Hindlimb muscle (tissue), 1 donor: ENCODE results near the gene CFAP299. TPM values are rescaled to one million over a fixed set of nuclear protein-coding genes. Genes with fewer than 3 reads are reported as not detected.
"Not testable (repeated sequence)": the region's sequence is repeated elsewhere in the genome, so short reads cannot be mapped to it uniquely, and the experiment has no call there.

Source experiments
- DNase-seq: peaks from one replicate; pipeline ENCODE4 v3.0.0-alpha.2; 2013
- polyA plus RNA-seq: library from polyadenylated mRNA; unstranded; fragments of 120-200 nt; gene quantifications from one replicate; pipeline ENCODE4 v1.2.1, GENCODE V29; 2013; ENCODE audit not compliant: insufficient read length

Gene CFAP299
- polyA plus RNA-seq, 1 donor: 0.32 TPM

DNA sequence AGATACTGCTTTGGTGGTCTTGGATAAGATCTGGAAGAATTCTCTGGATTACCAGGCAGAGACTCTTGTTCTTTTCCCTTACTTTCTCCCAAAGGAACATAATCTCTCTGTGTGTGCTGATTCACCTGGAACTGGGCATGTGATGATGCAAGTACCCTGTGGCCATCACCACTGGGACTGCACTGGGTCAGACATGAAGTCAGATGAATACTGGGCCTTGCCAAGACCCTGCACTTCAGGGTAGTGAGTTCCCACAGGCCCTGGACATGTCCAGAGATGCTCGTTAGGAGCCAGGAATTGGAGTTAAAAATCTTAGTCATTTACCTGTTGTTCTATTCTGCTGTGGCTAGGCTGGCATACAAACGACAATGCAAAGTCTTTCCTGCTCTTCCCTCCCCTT is 404.8 kb downstream of the CFAP299 start:
- no peak for DNase-seq

- DNase-seq: not testable (repeated sequence)
Measured at GRCh38 chr4:80749558-80749957, 414.0 kb downstream of the CFAP299 start.

DNA sequence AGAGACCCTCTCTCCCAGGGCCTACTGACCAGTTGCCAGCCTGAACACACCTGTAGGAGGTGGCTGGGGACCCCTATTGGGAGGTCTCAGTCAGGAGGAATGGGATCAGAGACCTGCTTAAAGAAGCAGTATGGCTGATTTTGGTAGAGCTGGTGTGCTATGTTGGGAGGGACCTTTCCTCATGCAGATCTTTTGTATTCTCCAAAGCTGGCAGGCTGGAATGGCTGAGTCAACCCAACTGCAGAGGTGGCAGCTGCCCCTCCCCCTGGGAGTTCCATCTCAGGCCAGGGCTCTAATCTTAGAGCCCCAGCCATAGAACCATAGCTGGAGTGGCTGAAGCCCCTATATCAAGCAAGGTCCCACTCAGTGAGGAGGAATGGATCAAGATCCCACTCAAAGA is 415.7 kb downstream of the CFAP299 start:
- no peak for DNase-seq

DNA sequence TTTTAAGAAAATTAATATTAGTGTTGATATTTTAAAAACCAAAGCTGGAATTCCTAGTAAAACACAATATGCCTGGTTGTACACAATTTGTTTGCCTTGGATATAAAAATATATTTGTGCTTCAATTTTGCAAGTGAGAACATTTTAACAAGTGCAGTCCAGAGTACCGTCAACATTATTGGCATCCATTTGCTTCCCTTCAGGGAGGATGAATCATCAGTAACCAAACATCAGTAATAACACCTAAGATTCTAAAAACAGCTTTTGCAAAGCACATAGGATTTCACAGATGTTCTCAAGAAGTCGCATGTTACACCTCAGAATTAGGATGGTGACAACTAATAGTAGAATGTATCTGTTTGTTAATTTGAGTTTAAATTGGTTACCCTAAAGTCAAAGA is 432.4 kb downstream of the CFAP299 start:
- no peak for DNase-seq

GRCh38 chr4:80776168-80776567 is 440.6 kb downstream of the CFAP299 start:
- no peak for DNase-seq

GRCh38 chr4:80781431-80781830 is 445.9 kb downstream of the CFAP299 start:
- no peak for DNase-seq

- DNase-seq: no peak
Measured at GRCh38 chr4:80787306-80787705, 451.8 kb downstream of the CFAP299 start.

GRCh38 chr4:80788798-80789197 is 453.3 kb downstream of the CFAP299 start:
- no peak for DNase-seq

DNA sequence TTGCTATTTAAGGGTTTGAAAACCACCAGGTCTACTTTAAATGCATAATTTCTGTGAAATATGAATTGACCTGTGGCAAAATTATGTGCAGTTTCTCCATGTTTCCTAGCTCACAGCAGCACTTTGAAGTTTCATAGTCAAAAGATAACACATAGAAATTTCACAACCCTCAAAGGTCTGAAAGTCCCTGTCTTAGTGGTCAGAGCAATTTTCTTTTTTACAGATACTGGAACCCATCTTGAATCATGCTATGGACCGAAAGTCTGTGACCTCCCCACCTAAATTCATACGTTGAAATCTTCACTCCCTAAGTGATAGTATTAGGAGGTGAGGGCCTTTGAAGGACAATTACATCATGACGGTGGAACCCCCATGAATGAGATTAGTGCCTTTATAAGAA is 454.6 kb downstream of the CFAP299 start:
- no peak for DNase-seq

DNA sequence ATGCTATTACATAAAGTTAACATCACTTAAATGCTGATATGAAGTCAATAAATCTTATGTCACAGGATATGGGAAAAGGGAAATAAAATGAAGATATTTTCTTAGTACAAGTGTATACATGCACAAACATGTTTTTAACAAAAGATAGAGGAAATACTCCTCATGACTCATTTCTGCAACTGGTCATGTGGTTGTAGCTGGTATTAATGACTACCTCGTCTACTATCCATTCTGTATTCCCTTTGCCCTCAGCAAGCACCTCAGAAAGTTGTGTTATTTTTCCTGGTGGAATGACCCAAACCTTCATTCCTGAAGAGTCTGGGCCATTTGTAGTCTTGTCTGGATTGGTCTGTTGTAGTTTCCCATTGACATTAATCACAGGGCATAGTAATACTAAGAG is 458.1 kb downstream of the CFAP299 start:
- DNase-seq: not testable (repeated sequence)

DNA sequence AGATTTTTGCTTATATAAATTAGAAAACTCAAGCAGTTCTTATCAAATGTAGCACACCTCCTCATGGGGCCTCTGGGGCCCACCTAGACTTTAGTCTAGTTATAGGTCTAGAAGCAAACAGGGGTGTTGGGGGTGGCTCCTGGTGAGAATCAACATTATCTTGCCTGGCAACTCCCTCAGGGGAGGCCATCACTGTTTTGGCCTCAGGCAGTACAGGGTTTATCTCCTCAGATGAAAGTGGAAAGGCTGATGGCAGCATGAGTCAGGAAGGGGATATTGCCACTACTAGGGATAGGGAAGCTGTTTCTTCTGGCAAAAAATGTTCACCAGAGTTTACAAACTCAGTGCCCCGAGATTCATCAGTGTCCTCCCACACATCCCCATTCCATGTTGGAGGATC is 462.6 kb downstream of the CFAP299 start:
- DNase-seq: no peak

DNA sequence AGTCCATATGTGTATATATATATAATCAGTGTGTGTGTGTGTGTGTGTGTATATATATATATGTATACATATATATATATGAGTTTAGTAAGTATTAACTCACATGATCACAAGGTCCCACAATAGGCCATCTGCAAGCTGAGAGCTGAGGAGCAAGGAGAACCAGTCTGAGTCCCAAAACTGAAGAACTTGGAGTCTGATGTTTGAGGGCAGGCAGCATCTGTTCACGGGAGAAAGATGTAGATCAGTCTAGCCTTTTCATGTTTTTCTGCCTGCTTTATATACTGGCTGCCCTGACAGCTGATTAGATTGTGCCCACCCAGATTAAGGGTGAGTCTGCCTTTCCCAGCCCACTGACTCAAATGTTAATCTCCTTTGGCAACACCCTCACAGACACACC is 465.2 kb downstream of the CFAP299 start:
- DNase-seq: not testable (repeated sequence)

DNA sequence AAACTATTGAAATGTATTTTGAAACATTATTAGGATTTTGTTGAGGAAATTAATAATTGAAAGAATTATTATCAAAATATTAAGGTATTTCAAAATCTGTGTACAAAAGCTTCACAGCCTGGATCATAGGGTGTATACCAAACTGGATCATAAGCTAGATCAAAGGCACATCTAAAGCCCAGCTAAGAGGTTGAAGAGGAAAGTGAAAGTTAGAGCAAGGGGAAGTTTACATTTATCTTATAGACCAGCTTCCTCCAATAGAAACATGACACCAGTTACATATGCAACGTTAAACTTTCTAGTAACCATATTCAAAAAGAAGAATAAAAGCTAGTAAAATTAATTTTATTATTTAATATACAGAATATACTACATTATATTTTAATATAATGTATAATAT is 467.8 kb downstream of the CFAP299 start:
- DNase-seq: no peak

GRCh38 chr4:80806472-80806871 is 470.9 kb downstream of the CFAP299 start:
- no peak for DNase-seq

DNA sequence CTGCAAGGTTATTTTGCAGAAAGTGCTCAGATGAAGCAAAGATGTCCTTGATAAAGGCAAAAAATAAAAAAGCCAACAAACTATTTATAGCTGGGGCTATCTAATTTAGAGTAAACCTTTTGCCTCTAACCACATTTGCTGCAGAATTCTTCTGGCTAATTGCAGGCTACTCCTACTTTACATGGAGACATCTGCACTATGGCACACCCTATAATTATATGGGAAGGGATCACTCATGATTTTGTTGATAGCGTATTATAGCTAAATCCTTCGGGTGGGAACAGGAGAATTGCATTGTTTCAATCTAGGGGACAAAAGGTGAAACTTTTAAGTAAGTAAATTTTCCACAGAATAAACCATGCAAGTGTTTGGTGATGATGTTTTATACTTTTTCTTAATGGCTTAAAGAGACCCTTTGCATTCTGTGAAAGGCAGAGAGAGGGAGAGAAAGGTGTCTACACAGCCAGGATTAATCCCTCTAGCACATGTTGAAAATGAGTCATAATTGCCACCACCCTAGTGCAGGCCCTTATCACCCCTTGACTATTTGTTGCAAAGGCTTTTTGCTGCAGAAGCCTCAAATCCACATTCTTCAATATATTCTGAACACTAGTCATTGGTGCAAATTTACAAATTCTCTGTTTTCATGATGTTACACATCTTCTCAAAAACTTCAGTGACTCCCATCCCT is 473.7 kb downstream of the CFAP299 start:
- DNase-seq: no peak

GRCh38 chr4:80811406-80811805 is 475.9 kb downstream of the CFAP299 start:
- DNase-seq: no peak

DNA sequence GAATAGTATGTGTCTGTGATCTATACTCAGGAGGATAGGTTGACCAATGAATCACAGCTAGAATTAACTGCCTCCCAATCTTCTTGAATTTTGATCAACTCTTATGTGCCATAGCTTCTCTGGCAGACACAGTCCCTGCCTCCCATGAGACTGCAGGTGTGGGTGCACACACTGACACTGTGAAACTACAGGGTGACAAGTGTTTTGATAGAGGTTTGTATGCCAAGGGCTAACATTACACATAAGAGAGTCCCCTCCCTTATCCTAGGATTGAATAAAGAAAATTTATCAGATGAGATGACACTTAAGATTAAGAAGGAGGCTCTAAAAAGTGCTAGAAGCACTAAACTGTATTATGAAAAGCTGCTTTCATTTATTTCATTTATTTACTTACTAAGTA is 476.6 kb downstream of the CFAP299 start:
- DNase-seq: no peak

DNA sequence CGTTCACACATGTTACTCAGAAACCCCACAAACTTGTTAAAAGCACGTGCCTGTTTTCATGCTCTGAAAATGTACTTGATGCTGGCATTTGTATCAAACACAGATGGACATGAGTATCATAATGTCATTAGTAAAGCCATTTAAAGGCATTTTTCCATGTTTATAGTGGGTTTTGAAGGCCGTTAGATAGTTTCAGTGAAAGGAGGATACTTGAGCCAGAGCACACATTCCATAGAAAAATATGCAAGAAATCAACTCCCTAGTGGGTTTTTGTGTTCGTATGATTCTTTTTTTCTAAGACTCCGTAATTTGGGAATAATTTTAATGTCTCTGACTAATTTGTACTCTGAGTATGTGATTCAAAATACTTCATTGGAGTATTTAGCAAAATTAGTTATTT is 478.7 kb downstream of the CFAP299 start:
- DNase-seq: no peak

- no peak for DNase-seq
Measured at GRCh38 chr4:80831383-80832361, 496.1 kb downstream of the CFAP299 start.

DNA sequence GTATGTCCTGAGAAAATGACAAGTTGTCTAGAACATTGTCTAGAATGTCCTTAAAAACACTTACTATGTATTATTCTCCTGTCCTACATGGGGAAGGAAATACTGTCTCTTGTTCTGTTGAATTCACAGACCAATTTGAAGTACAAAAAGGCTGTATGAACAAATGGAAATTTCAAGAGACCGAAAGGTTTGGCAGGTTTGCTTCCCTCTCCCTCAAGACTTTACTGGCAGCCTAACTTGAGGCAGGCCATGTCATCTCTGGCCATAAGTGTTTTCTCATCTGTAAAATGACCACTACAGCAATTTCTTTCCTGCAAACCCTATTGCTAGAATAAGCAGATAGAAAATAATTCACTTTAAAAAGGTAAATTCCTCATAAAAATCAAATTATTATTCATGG is 503.8 kb downstream of the CFAP299 start:
- peak; percentile 79 for DNase-seq

- DNase-seq: no peak
Measured at GRCh38 chr4:80839792-80840191, 504.3 kb downstream of the CFAP299 start.

GRCh38 chr4:80840396-80840795 is 504.9 kb downstream of the CFAP299 start:
- DNase-seq: no peak

- no peak for DNase-seq
Measured at GRCh38 chr4:80841587-80842281, 506.2 kb downstream of the CFAP299 start.
